Stimulated activated effector memory CD8-positive, alpha-beta T cell treated with anti-CD3 and anti-CD28 coated beads, Interleukin-12 subunit alpha, Interleukin-12 subunit beta, amount 100 ng/mL, for 72 hours (primary cell): ENCODE data around the gene CHRNB1.

ENCODE experiments used
- ATAC-seq: fragments of 150-1000 bp; cut with Tn5 transposase; 2 replicates; pipeline ENCODE4 v1.10.0; 2021
- DNase-seq, 2 donors: peaks; one replicate each; pipeline ENCODE4 v3.0.0; 2021 to 2022; ENCODE audit warnings: low spot score in 2 of 2
- H3K27ac Mint-ChIP-seq: one replicate; pipeline ENCODE4 v1.8.0; 2022; ENCODE audit warnings: mild to moderate bottlenecking, mixed read lengths
- H3K36me3 Mint-ChIP-seq: one replicate; pipeline ENCODE4 v1.8.0; 2022; ENCODE audit warnings: mild to moderate bottlenecking, mixed read lengths
- H3K4me1 Mint-ChIP-seq: one replicate; pipeline ENCODE4 v1.8.0; 2022; ENCODE audit warnings: mixed read lengths
- H3K4me3 Mint-ChIP-seq: one replicate; pipeline ENCODE4 v1.8.0; 2022; ENCODE audit warnings: mild to moderate bottlenecking, mixed read lengths
- H3K9me3 Mint-ChIP-seq: one replicate; pipeline ENCODE4 v1.8.0; 2022; ENCODE audit warnings: mixed read lengths

Gene CHRNB1, protein sequence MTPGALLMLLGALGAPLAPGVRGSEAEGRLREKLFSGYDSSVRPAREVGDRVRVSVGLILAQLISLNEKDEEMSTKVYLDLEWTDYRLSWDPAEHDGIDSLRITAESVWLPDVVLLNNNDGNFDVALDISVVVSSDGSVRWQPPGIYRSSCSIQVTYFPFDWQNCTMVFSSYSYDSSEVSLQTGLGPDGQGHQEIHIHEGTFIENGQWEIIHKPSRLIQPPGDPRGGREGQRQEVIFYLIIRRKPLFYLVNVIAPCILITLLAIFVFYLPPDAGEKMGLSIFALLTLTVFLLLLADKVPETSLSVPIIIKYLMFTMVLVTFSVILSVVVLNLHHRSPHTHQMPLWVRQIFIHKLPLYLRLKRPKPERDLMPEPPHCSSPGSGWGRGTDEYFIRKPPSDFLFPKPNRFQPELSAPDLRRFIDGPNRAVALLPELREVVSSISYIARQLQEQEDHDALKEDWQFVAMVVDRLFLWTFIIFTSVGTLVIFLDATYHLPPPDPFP

DNA sequence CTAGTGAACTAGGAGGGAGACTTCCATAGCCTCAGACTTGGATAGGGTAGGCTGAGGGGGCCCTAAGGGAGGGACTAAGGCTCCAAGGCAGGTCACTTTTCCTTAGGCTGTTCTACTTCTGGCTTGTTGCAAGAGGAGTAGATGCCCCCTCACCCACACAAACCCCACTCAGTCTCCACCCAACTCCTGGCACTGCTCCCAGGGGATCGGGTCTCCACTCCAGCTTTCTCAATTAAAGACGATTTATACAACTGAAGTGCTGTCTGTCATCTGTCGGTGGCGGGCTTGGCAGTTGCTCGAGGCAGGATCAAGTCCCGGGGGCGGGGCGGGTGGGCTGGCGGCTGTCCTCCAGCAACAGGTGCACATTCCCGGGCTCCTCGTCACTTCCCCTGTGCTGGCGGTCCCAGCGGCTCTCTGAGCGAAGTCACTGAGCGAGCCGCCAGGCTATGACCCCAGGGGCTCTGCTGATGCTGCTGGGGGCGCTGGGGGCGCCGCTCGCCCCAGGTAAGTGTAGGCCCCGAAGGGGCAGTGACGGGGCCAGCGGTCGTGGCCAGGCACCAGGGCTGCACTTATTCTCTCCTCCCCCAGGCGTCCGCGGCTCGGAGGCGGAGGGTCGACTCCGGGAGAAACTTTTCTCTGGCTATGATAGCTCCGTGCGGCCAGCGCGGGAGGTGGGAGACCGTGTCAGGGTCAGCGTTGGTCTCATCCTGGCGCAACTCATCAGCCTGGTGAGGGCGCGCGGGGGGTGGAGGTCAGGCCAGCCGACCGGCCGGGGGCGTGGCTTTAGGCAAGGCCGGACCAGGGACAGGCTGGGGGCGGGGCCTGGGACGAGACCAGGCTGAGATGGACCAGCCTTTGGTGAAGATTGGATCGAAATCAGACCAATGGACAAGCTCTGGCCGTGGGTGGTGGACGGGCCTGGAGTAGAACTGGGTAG is at the start of gene CHRNB1:
CHRNB1 (plus strand) TSS at position 380 of the 937 bp plus-strand sequence; CDS start at position 447, 67 bp downstream.
- Mint-ChIP-seq H3K4me1 (peaks cover 25% of the 10 kb centered on the region), H3K4me3 (peak within 1 kb of the TSS; percentile 73), H3K9me3 (no peaks in the 10 kb centered on the region), H3K27ac (no peak within 1 kb of the TSS), H3K36me3 (peaks cover 6% of the 10 kb centered on the region)
- DNase-seq (peak in 1 of 2 donors; percentile 56), ATAC-seq (peak; percentile 19)

DNA sequence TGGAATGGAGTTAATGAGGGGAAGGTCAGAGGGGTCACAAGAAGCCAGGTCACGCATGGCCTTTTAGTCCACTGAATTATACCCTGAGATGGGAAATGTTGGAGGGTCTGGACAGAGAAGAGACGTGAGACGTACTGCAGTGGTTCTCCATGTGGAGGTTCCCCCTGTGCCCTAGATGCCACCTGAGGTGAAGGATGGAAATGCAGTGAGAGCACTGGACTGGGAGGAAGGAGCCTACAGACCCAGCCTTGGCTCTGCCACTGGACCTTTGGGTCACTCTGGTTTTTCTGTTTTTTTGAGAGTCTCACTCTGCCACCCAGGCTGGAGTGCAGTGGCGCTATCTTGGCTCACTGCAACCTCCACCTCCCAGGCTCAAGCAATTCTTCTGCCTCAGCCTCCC is 48.7 kb upstream of the CHRNB1 start:
- no peaks in the 10 kb centered on the region for H3K9me3 Mint-ChIP-seq
- DNase-seq (no peak), ATAC-seq (no peak)
- H3K4me1 Mint-ChIP-seq = peaks cover 18% of the 10 kb centered on the region
- peaks cover 14% of the 10 kb centered on the region for H3K36me3 Mint-ChIP-seq
- H3K27ac Mint-ChIP-seq = no peak overlapping the region
- no peak overlapping the region for H3K4me3 Mint-ChIP-seq

DNA sequence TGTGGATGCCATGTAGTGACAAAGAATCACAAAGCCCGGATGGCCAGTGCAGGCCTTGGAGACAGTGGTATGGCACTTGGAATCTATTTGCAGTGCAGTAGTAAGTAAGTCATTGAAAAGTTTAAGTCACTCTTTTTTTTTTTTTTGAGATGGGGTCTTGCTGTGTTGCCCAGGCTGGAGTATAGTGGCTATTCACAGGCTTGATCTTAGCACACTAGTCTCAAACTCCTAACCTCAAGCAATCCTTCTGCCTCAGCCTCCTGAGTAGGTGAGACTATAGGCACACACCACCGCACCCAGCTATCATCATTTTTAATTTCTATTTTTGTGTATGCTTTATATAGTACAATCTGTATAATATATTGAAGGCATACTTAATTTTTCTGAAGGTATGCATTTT is 46.2 kb upstream of the CHRNB1 start:
- Mint-ChIP-seq H3K27ac (no peak overlapping the region), H3K4me1 (peaks cover 20% of the 10 kb centered on the region), H3K4me3 (no peak overlapping the region), H3K36me3 (no peaks in the 10 kb centered on the region), H3K9me3 (no peaks in the 10 kb centered on the region)
- ATAC-seq = no peak
- no peak for DNase-seq

DNA sequence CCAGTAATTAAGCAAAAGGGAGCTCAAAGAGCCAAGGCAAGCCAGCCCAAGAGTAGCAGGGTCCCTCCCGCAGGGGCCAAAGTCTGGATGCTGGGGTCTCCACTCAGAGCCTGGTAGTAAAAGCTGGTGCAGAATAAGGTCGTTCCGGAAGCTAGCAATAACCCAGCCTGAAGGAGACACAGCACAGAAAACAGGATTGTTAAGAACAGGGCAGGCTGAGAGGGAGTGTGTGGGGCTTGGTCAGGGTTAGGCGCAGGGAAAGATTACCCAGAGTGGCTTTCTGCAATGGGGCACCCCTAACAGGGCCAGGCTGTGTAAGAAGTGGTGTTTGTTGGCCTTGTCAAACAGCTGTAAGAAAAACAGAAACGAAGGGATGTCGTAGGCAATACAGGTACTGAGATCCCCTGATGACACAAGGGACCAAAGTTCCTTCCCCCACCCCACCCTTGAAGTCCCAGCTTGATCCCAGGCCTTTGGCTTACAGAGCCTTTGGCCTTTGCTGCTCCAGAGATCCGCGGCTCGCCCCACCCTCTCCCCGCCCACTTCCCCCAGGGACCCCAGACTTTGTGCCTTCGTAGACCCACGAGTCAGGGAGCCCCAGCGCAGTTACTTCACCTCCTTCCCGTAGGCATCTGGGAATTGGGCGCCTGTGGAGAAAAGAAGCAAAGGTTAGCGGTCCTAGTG is 41.7 kb upstream of the CHRNB1 start:
- Mint-ChIP-seq H3K4me1 (peaks cover 23% of the 10 kb centered on the region), H3K4me3 (peak overlapping the region; percentile 89), H3K36me3 (no peaks in the 10 kb centered on the region), H3K9me3 (no peaks in the 10 kb centered on the region), H3K27ac (peak overlapping the region; percentile 84)
- no peak for DNase-seq
- ATAC-seq = no peak

DNA sequence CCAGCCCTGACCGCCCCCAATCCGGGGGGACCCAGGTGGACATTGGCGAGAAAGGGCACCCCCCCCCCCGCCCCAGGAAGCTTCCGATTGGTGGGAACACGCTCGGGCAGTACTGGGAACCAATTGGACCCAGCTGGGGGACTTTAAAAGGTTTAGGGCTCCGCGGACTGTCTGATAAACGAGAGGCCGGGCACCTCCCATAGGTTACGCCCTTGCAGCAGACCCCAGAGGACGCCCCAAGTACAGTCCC is 41.2 kb upstream of the CHRNB1 start:
- peak overlapping the region; percentile 84 for H3K27ac Mint-ChIP-seq
- no peaks in the 10 kb centered on the region for H3K36me3 Mint-ChIP-seq
- H3K4me3 Mint-ChIP-seq = peak overlapping the region; percentile 89
- peaks cover 23% of the 10 kb centered on the region for H3K4me1 Mint-ChIP-seq
- ATAC-seq (peak; percentile 53), DNase-seq (no peak)
- no peaks in the 10 kb centered on the region for H3K9me3 Mint-ChIP-seq

DNA sequence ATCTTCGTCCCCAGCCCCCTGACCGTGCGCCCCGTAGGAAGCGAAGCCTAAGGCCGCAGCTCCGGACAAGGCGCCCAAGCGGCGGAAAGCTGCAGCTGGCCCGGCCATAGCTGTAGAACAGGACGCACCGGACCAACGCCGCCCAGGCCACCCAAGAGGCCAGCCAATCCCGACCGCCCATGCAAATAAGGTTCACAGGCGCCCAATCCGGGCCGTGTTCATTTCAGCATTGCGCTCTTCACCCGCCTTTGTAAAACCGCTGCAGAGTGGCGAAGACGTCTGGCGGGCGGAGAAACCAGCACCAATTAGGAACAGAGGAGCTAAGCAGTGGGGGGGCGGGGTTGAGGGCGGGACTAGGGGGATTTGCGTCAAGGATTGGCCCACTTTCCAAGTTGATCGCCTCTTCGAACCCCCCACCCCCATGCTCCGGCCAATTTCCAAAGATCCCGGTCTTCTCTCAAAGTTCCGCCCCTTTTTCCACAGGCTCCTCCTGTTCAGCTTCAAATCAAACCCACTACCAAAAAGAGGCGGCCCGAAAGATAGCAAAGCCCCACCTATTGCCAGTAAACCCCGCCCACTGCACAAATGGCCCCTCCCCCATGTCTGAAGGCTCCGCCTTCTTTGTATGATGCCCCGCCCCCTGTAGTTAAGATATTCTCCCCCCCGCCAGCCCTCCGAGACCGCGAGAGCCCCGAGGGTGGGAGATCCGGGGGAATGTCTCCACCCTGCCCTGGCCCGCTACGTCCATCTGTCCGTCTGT is 40.7 kb upstream of the CHRNB1 start, which contains the start of gene TMEM256:
TMEM256 (minus strand) TSS at position 121 of the 760 bp plus-strand sequence; CDS start at position 108, 13 bp downstream.
- DNase-seq = peak; percentile 89 to 97
- Mint-ChIP-seq H3K4me1 (peaks cover 26% of the 10 kb centered on the region), H3K9me3 (no peaks in the 10 kb centered on the region), H3K27ac (peak within 1 kb of the TSS; percentile 84), H3K4me3 (peak within 1 kb of the TSS; percentile 89), H3K36me3 (no peaks in the 10 kb centered on the region)
- peak; percentile 95 for ATAC-seq

DNA sequence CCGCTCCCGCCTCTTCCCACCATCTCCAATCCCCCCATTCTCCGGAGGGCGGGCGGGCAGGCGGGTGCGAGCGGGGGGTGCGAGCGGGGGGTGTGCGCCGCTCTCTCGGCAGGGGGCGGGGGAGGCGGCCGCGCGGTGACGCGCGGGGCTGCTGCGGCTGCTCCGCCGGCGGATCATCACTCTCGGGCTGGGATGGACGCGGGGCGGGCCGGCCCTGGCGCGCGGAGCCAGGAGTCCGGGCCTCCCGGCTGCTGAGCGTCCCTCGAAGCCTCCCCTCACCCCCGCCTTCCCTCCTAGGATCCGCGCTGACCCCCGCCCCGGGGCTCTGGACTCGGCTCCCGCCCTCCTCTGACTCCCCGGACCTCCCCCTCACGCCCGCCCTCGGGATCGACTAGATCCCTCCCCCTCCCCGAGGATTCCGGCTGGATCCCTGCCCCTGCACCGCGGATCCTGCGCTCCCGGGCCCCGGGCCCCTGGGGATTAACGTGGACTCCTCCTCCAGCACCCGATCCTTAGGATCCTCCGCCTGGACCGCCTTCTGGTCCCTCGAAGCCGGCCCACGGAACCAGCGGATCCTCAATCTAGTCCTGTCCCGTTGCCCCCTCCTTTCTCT is 40.0 kb upstream of the CHRNB1 start:
- no peak for DNase-seq
- H3K27ac Mint-ChIP-seq = peak overlapping the region; percentile 84
- H3K4me1 Mint-ChIP-seq = peaks cover 28% of the 10 kb centered on the region
- H3K9me3 Mint-ChIP-seq = no peaks in the 10 kb centered on the region
- H3K4me3 Mint-ChIP-seq = peak overlapping the region; percentile 89
- ATAC-seq = peak; percentile 60
- no peaks in the 10 kb centered on the region for H3K36me3 Mint-ChIP-seq

DNA sequence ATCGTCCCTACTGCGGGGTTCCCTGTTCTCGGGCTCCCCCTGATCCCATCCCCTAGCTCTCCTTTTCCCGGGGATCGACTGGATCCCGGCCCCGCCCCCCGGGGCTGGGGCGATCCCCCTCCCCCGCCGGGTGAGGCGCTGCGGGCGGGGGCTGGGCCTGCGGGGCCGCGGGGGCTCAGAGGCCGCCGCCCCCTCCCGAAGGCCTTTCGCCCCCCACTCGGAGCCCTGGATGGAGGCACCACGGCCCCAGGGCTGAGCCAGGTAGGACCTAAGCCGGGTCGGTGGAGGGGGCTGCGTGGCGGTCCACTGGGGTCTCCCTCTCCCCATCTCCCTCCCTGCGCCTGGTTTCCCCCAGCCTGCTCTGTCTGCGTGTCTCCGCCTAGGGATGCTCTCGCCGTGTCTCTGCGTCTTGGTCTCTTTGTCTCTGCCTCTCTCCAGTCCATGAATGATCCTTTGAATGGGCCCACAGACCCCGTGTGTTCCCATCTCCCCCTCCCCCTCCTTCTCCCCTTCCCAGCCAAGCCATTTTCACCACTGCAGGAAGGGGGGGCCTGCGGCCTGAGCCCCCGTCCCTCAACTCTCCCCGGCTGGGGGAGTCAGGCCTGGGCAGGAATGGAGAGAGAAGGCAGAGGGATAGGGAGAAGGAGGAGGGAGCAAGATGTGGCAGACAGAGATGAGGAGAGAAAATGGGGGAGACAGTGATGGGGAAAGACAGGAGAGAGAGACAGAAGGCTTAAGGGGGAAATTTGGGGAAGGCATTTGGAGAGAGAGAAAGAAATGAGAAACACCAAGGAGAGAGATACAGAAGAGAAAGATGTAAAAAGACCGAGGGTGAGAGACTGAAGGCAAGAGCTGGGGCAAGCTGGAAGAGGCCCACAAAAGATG is 39.3 kb upstream of the CHRNB1 start:
- no peaks in the 10 kb centered on the region for H3K36me3 Mint-ChIP-seq
- H3K27ac Mint-ChIP-seq = peak overlapping the region; percentile 84
- H3K9me3 Mint-ChIP-seq = no peaks in the 10 kb centered on the region
- ATAC-seq (no peak), DNase-seq (no peak)
- peak overlapping the region; percentile 89 for H3K4me3 Mint-ChIP-seq
- peaks cover 28% of the 10 kb centered on the region for H3K4me1 Mint-ChIP-seq

DNA sequence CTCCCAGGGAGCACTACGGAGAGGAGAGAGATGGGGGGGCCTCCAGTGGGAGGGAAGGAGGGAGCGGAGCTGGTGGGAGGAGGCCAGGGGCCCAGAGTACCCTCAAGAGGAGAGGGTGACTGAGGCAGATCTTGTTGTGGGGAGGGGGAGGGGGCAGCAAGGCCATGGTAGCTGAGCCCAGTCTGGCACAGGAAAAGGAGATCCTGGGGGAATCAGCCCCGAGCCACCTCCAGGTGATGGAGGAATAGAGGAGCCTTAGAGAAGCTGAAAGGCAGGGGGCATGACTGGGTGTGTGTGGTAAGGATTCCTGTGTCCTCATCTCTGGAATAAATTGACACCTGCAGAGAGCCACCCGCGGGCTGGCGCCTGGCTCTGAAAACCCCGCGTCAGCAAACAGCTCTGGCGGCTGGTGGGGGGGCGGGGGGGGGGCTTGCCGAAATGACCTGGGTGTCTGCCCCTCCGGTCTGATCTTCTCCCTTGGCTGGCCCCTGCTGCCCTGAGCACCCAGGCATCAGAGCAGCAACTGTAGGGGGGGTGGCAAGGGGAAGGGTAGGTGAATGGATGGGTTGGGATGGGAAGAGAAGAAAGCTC is 38.5 kb upstream of the CHRNB1 start:
- Mint-ChIP-seq H3K27ac (peak overlapping the region; percentile 84), H3K36me3 (no peaks in the 10 kb centered on the region), H3K4me3 (peak overlapping the region; percentile 89), H3K9me3 (no peaks in the 10 kb centered on the region), H3K4me1 (peaks cover 28% of the 10 kb centered on the region)
- DNase-seq (no peak), ATAC-seq (no peak)

DNA sequence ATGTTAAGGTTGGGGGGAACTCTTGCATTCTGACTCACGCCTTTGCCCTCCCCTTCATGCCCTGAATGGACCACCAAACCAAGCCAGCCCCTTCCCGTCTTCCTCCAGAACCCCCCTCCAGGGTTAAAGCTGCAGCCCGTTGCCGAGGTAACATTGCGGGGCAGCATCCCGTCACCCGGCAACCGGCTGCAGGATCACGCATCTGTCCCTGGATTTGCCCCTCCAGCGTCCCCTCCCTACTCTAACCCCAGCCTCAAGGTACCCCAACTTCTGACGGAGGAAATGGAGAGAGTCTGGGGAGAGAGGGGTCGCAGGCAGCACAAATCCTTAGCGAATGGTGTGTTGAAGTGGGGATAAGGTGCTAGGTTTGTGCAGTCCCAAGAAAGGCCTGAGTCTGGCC is 37.8 kb upstream of the CHRNB1 start:
- no peaks in the 10 kb centered on the region for H3K9me3 Mint-ChIP-seq
- H3K4me1 Mint-ChIP-seq = peaks cover 28% of the 10 kb centered on the region
- ATAC-seq (no peak), DNase-seq (no peak)
- H3K36me3 Mint-ChIP-seq = no peaks in the 10 kb centered on the region
- no peak overlapping the region for H3K27ac Mint-ChIP-seq
- H3K4me3 Mint-ChIP-seq = peak overlapping the region; percentile 33

DNA sequence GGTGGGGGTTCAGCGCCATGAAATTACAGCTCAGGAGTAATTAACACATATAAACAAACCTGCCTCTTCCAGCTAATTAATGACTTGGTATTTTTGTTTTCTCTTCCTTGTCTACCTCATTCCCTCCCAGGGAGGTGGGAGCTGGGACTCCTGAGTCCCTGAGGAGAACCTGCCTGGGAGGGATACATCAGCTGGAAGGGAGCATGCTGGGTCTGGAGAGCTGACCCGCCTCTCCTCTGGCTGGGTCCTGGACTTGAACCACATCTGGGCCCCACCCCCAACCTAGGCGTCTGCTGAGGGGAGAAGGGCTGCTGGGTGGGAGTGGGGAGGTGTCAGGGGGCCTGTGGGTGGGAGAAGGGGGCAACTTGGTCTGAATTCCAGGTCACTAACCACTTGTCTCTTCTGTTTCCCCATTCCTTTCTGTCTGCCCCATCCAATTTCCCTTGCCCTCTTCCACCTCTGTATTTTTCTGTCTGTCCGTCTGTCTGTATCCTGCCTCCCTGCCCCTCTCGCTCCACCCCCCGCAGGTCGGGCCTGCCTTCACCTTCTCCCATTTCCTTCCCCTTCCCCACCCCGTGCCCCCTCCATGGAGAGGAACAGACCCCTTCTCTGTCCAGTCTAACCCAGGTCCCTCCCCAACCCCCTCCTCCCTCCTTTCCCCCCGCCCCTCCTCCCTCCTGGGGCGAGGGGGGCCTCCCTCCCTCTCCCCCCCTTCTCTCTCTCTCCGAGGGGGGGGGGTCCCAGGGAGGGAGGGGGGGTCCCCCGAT is 37.2 kb upstream of the CHRNB1 start, which contains the start of gene NLGN2:
NLGN2 (plus strand) TSS at position 361 of the 767 bp plus-strand sequence. CDS start 411 bp downstream, outside the sequence.
- H3K27ac Mint-ChIP-seq = no peak within 1 kb of the TSS
- ATAC-seq = no peak
- DNase-seq = no peak
- no peaks in the 10 kb centered on the region for H3K36me3 Mint-ChIP-seq
- peak within 1 kb of the TSS; percentile 89 for H3K4me3 Mint-ChIP-seq
- H3K9me3 Mint-ChIP-seq = no peaks in the 10 kb centered on the region
- H3K4me1 Mint-ChIP-seq = peaks cover 28% of the 10 kb centered on the region

DNA sequence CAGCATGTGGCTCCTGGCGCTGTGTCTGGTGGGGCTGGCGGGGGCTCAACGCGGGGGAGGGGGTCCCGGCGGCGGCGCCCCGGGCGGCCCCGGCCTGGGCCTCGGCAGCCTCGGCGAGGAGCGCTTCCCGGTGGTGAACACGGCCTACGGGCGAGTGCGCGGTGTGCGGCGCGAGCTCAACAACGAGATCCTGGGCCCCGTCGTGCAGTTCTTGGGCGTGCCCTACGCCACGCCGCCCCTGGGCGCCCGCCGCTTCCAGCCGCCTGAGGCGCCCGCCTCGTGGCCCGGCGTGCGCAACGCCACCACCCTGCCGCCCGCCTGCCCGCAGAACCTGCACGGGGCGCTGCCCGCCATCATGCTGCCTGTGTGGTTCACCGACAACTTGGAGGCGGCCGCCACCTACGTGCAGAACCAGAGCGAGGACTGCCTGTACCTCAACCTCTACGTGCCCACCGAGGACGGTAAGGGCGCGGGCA is 36.6 kb upstream of the CHRNB1 start:
- Mint-ChIP-seq H3K4me1 (peaks cover 29% of the 10 kb centered on the region), H3K4me3 (peak overlapping the region; percentile 31), H3K9me3 (no peaks in the 10 kb centered on the region), H3K36me3 (no peaks in the 10 kb centered on the region), H3K27ac (no peak overlapping the region)
- ATAC-seq (no peak), DNase-seq (no peak)
